ENCODE measurements around the gene SYNDIG1. TPM values are rescaled to one million over a fixed set of nuclear protein-coding genes. Genes with fewer than 3 reads are reported as not detected.

Gene SYNDIG1
- total RNA-seq, 1 experiment from 2014 or later = 5.4 TPM

- Histone ChIP-seq H3K23me2 (ENCODE audit: insufficient read length, low read depth, low read length, poor library complexity, severe bottlenecking) (no peaks in the 10 kb centered on the region), H3K14ac (ENCODE audit: insufficient read depth, low read length) (no peak overlapping the region)
Observed at GRCh38 chr20:24659835-24660234, 190.4 kb downstream of the SYNDIG1 start.

More at GRCh38 chr20:24659835-24660234, 190.4 kb downstream of the SYNDIG1 start:
- H3K56ac ChIP-seq (ENCODE audit: insufficient read length, low read depth, low read length) = no peak overlapping the region
- no peak overlapping the region for H3K4ac ChIP-seq (ENCODE audit: low read depth, low read length)
- no peak overlapping the region for H3K27ac ChIP-seq (ENCODE audit: insufficient read length, low read depth, low read length)
- H2AFZ ChIP-seq (ENCODE audit: low read length) = no peak overlapping the region
- H3K4me2 ChIP-seq (ENCODE audit: insufficient read depth, insufficient read length, low read length) = no peak overlapping the region
- Mint-ChIP-seq H3K9me3 (peaks cover 0 to 4% of the 10 kb centered on the region in 2 experiments; a peak in 2 of 5 replicates), H3K27me3 (ENCODE audit: low read depth) (no peaks in the 10 kb centered on the region; the same call in 1 of the 2 replicates), H3K27ac (no peak overlapping the region), H3K4me1 (no peaks in the 10 kb centered on the region), H3K36me3 (ENCODE audit: insufficient read depth in 1 of 3, low read depth in 3 of 3) (no peaks in the 10 kb centered on the region; a peak in 2 of 7 replicates), H3K4me3 (no peak overlapping the region)
- H3K4me1 ChIP-seq (ENCODE audit: insufficient read depth, low read length) = no peaks in the 10 kb centered on the region
- H3K23ac ChIP-seq (ENCODE audit: insufficient read length, low read depth, low read length) = no peak overlapping the region
- no peaks in the 10 kb centered on the region for H3K79me1 ChIP-seq (ENCODE audit: insufficient read depth, low read depth, low read length, poor library complexity, severe bottlenecking)
- H2BK120ac ChIP-seq (ENCODE audit: low read depth, low read length, poor library complexity, severe bottlenecking) = no peak overlapping the region
- no peak overlapping the region for H4K8ac ChIP-seq (replicated peaks; ENCODE audit: insufficient read length, low read depth, low read length)
- H2AK5ac ChIP-seq (ENCODE audit: insufficient read length, low read length) = no peak overlapping the region
- no peaks in the 10 kb centered on the region for H4K20me1 ChIP-seq (ENCODE audit: control insufficient read depth, insufficient read depth, insufficient read length)
- no peak overlapping the region for H2BK20ac ChIP-seq (ENCODE audit: low read depth, low read length, poor library complexity, severe bottlenecking)
- no peaks in the 10 kb centered on the region for H3K9me3 ChIP-seq (ENCODE audit: control insufficient read depth, low read depth, low read length)
- TF ChIP-seq CTCF (conservative IDR thresholded peaks at IDR 0.05) = no peak
- no peak overlapping the region for H4K5ac ChIP-seq (ENCODE audit: insufficient read length, low read depth, low read length)
- no peak overlapping the region for H2BK5ac ChIP-seq (ENCODE audit: insufficient read length, low read length)
- no peaks in the 10 kb centered on the region for H3K27me3 ChIP-seq (ENCODE audit: insufficient read depth, low read length)
- no peaks in the 10 kb centered on the region for H3K79me2 ChIP-seq (ENCODE audit: insufficient read depth, low read length)
- DNase-seq = no peak
- H2BK15ac ChIP-seq (ENCODE audit: low read depth, low read length) = no peak overlapping the region
- H2BK12ac ChIP-seq (ENCODE audit: insufficient read length, low read depth, low read length) = no peak overlapping the region
- H3K9ac ChIP-seq (ENCODE audit: extremely low read depth, insufficient read length, low read length) = no peak overlapping the region
- H3T11ph ChIP-seq (ENCODE audit: low read length) = no peak overlapping the region
- WGBS (ENCODE audit: extremely low coverage, insufficient read length, low lambda C conversion rate) = no CpG with 5 or more reads among the region's 6 CpGs
- H3K18ac ChIP-seq (ENCODE audit: insufficient read length, low read depth, low read length) = no peak overlapping the region
- no peak overlapping the region for H4K91ac ChIP-seq (ENCODE audit: insufficient read length, low read depth, low read length)
